KBM-7 (cell line): ENCODE results near the gene GLT1D1.
"Not testable (repeated sequence)": the region's sequence is repeated elsewhere in the genome, so short reads cannot be mapped to it uniquely, and the experiment has no call there.

Experiments
- DNase-seq: peaks from one replicate; pipeline ENCODE4 v3.0.0-alpha.2; 2015
- in situ Hi-C: fragments of 300-500 bp; cut with MboI; formaldehyde crosslinking; loops from 2 replicates; pipeline ENCODE4 v1.14.3; 2020; ENCODE audit warnings: low sequenced_read_pairs, low pct_unique_long_range_greater_than_20kb, mixed read lengths

Gene GLT1D1

DNA sequence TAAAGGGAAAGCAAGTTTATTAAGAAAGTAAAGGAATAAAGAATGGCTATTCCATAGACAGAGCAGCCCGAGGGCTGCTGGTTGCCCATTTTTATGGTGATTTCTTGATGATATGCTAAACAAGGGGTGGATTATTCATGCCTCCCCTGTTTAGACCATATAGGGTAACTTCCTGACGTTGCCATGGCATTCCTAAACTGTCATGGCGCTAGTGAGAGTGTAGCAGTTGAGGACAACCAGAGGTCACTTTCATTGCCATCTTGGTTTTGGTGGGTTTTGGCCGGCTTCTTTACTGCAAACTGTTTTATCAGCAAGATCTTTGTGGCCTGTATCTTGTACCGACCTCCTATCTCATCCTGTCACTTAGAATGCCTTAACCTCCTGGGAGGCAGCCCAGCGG lies 3.5 kb upstream of the GLT1D1 start:
- in situ Hi-C loops, DNase-seq: not testable (repeated sequence)

- DNase-seq, result no peak
- in situ Hi-C loops, result no loop called here
Measured at GRCh38 chr12:128850400-128850799, 2.9 kb upstream of the GLT1D1 start.

DNA sequence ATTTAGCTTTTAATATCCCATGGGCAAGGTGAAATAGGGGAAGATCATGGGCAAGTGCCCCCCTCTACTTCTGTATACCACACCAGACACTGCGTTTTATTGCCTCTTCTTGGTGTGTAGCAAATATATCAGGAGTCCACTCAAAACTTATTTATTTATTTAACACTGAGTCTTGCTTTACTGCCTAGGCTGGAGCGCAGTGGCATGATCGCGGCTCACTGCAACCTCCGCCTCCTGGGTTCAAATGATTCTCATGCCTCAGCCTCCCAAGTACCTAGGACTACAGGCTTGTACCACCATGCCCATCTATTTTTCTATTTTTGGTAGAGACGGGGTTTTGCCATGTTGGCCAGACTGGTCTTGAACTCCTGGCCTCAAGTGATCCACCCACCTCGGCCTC lies 1.8 kb upstream of the GLT1D1 start:
- in situ Hi-C loops, result not testable (repeated sequence)

DNA sequence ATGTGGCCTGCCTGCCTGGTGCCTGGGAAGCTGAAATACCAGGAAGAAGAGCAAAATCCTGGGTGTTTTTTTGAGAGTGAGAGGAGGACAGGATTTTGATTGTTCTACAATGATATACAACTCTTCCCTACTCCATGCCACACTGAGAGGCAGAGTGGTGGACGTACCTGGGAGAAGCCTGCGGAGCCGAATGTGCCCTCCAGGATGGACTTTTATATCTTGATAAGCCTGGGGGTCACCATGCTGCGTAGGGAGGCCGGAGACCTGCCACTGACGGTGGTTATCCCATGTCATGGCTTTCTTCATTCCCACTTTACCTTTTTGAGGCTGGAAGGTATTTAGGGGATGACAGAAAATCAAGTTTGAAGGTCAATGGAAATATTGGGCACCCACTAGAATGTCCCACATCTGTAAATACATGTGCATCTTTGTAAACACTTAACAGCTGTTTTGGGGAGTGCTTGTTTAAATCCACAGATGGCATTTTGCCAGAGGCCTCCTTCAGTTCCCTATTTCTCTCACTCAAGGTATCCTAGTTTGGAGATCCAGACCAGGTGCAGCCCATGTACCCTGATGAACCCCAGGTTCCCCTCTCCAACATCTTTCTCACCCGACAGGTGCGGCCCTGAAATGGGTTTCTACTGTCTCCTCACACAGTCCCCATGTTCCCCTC lies 1.1 kb upstream of the GLT1D1 start:
- in situ Hi-C loops, result no loop called here
- DNase-seq, result no peak

More for the DNA sequence above, 1.8 kb upstream of the GLT1D1 start:
- DNase-seq, result not testable (repeated sequence)

DNA sequence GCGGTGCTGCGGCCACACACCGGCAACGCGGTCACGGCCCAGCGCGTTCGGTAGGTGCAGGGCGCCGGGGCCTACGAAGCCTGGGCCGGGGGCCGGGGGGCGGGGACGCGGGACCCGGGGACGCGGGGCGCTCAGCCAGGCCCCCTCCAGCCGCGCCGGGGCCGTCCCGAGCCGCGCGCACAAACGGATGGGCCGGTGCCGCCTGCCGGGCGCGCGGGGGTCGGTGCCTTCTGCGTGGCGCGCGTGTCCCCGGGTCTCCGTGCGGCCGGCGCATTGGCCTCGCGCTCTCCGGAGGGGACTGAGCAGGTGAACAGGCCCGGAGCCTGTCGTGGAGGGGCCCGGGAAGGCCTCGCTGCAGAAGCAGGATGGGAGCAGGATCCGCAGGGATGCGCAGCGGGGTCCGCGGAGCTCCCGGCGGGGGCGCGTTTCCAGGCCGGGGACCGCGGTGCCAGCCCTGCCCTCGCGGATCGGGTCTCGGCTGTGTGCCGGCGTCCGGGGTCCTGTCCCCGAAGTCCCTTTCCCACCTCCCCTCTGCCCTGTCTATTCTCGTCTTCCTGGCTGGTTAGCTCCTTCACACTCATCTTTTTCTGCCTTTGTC lies 421 bp downstream of the GLT1D1 start:
- in situ Hi-C loops, result no loop called here
- DNase-seq, result no peak

GRCh38 chr12:128856035-128856790 lies 2.9 kb downstream of the GLT1D1 start:
- DNase-seq, result no peak
- in situ Hi-C loops, result no loop called here

- in situ Hi-C loops, result no loop called here
- no peak for DNase-seq
Measured at GRCh38 chr12:128856791-128857078, 3.5 kb downstream of the GLT1D1 start.

DNA sequence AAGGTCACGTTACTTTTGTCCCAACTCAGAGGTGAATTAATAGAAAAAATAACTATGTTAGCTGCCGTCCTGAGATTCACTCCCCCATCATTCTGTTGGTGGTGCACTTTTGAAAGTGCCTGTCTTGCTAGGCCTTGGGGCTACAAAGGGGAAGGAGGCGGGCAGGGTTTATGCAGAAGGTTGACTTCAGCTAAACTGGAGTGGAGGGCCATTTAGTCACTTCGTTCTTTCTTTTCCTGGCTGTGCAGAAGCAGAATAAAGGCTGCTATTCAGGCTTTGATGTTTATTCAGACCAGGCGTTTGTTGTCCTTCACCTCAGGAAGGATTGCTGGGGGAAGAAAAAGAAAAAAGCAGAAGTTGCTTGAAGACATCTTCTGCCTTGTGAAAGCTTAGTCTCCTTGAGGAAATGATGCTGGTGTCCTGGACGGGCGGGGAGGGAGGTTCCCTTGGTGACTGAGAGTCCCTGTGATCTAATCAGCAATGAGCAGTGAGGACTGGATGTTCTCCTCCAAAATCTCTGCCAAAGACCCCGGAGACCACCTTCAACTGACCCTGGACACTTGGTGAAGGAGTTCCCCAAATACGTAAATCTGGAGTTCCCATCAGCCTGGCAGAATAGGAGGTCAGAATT lies 4.0 kb downstream of the GLT1D1 start:
- DNase-seq, result peak; percentile 8
- in situ Hi-C loops, result no loop called here

DNA sequence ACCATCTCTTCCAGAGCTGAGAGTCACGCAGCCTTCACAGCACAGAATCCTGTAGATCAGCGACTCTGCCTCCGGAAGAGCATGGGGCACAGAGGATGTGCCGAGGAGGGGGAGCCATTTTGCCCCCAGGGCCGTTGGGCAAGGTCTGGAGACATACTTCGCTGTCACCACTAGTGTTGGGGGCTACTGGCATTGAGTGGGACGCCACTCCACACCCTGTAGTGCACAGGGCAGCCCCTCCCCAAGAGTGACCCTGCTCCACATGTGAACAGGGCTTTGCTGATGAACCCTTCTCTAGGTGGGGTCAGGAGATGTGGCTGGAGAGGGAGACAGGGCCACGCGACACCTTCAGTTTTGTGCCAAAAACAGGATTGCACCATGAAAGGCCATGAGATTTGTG lies 6.0 kb downstream of the GLT1D1 start:
- no peak for DNase-seq
- in situ Hi-C loops, result no loop called here

GRCh38 chr12:128861226-128862016 lies 8.1 kb downstream of the GLT1D1 start:
- no peak for DNase-seq
- in situ Hi-C loops, result no loop called here

- in situ Hi-C loops, result no loop called here
- no peak for DNase-seq
Measured at GRCh38 chr12:128863957-128864356, 10.7 kb downstream of the GLT1D1 start.

GRCh38 chr12:128864516-128865186 lies 11.4 kb downstream of the GLT1D1 start:
- in situ Hi-C loops, result no loop called here
- no peak for DNase-seq

GRCh38 chr12:128867466-128867865 lies 14.2 kb downstream of the GLT1D1 start:
- in situ Hi-C loops, result no loop called here
- DNase-seq, result no peak

DNA sequence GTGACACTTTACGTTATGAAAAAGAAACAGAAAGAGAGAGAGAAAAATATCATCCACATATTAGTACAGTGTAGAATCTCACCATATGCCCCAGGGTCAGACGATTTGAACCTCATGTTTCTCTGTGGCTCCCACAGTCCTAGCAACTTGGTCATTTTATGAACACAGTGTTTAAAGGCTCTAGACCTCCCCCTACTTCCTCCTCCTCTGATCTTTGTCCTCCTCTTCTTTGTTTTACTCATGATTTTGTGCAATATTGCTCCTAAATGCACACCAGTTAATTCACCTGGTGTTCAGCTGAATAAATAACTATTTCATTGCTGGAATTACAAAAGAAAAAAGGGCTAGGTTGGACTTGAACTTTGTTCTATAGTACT lies 18.2 kb downstream of the GLT1D1 start:
- no peak for DNase-seq
- in situ Hi-C loops, result no loop called here

DNA sequence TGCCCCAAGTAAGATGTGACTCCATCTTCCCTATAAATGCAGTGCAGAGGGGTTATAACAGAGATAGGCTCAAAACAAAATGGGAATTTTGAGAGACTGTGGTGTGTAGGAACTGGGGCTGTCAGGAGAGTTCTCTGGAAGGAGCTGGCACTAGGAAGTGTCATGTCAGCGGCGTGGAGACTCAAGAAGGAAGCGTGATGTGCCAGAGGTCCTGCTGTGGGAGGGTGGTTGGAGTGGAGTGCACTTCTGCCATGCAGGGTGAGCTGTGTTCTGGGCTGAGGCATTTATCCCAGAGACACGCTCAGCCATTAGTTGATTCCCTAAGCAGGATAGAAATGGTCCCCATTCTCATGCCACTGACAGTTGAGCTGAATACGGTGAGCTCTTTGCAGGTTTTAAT lies 19.0 kb downstream of the GLT1D1 start:
- no peak for DNase-seq
- in situ Hi-C loops, result no loop called here

- DNase-seq, result no peak
- in situ Hi-C loops, result no loop called here
Measured at GRCh38 chr12:128876559-128876958, 23.3 kb downstream of the GLT1D1 start.

DNA sequence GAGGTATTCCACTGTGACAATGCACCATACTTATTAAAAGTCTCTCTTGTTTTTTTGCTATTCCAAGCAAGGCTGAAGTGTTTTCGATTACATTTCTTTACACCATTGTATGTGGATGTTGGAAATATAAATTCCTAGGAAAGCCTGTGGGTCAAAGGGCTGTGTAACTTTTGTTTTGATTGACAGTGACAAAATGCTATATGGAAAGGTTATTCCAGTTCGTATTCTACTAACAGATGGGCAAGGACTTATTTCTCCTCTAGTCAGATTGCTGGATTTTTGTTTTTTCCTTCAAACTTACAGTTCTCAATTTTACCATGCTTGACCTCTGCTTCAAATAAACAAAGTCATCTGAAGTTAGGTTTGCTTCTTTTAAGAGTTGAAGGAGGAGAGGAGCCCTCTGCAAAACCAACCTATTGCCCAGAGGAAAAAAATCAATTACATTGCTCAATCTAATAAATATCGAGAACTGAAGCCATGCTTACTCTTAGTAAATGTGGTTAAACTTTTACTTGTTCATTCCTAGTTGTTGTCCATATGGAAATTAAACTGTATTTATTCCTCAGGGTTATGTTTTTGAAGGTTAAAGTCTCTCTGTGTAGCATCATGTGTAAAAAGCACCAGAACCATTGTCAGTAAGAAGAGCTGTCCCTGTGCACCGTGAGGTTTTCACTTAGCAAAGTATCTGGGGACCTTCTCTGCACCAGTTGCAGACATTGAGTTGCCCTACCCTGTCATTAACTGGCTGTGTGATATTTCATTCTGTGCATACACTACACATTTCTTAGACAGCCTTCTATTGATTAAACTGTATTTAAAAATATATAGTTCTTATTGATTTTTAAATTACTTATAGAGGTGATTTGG lies 26.9 kb downstream of the GLT1D1 start:
- DNase-seq, result no peak
- in situ Hi-C loops, result no loop called here

DNA sequence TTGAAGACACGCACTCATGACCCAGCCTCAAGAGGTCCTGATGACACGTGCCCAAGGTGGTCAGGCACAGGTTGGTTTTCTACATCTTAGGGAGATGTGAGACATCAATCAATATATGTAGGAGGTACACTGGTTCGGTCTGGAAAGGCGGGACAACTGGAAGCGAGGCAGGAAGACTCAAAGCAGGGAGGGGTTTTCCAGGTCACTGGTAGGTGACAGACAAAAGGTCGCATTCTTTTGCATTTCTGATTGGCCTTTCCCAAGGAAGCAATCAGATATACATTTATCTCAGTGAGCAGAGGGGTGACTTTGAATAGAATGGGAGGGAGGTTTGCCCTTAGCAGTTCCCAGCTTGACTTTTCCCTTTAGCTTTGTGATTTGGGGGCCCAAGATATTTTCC lies 38.6 kb downstream of the GLT1D1 start:
- DNase-seq, result no peak
- in situ Hi-C loops, result no loop called here
